SK-MEL-5 (cell line): Measurements from ENCODE around the gene ACKR4. TPM values are rescaled to one million over a fixed set of nuclear protein-coding genes. Genes with fewer than 3 reads are reported as not detected.
"Not testable (repeated sequence)": the region's sequence is repeated elsewhere in the genome, so short reads cannot be mapped to it uniquely, and the experiment has no call there.

Experiments
- DNase-seq: peaks from one replicate; pipeline ENCODE4 v3.0.0-alpha.2; 2016; ENCODE audit warnings: low read depth, low spot score
- in situ Hi-C: cut with HindIII; loops from 2 replicates; pipeline ENCODE4 v1.10.0; 2016; ENCODE audit warnings: low sequenced_read_pairs, high pct_unique_total_duplicates, low pct_unique_long_range_greater_than_20kb
- total RNA-seq: library from RNA; depleted of rRNA; stranded (reverse); fragments of >200 nt; shearing (Covaris generic); gene quantifications from 2 replicates; pipeline ENCODE4 v1.2.3, GENCODE V29; 2014; rRNA removed

The ACKR4 gene
- total RNA-seq, 1 experiment from 2014 or later, result not detected

GRCh38 chr3:132625613-132626012 is 28.5 kb downstream of the ACKR4 start:
- no peak for DNase-seq
- in situ Hi-C loops, result no loop called here

DNA sequence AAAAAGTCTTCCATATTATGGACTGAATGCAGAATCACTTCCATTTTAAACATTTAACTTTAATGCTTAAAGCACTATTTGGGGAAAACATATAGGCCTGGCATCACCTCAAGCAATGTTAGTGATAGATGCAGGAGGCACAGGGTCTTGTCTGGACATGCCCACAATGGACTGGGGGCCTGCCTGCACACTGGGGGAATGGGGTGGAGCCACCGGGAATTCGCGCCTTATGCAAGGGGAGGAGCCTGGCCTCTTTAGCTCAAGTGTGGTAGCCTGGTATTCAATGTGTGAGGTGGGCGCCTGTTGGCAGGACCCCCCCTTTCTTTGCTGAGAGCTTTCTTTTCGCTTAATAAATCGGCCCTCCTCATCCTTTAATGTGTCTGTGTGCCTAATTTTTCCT is 29.9 kb downstream of the ACKR4 start:
- no peak for DNase-seq
- in situ Hi-C loops, result no loop called here

DNA sequence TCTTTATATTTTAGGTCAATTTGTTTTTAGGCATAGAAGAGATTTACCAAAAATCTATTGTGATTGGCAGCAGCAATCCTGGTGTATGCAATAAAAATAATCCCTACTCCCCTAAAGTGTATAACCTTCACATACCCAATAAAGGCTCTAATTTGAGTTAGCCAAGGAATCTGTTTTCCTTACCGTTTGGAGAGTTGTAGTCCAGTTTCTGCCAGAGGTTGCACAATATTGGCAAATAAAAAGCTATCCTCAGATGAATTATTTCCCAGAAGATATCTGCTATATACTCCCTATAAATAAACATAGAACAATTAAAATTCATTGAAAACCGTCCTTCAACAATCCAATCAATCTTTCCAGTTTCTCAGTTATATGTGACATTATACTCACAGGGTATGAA is 31.1 kb downstream of the ACKR4 start:
- in situ Hi-C loops, result no loop called here
- DNase-seq, result no peak

DNA sequence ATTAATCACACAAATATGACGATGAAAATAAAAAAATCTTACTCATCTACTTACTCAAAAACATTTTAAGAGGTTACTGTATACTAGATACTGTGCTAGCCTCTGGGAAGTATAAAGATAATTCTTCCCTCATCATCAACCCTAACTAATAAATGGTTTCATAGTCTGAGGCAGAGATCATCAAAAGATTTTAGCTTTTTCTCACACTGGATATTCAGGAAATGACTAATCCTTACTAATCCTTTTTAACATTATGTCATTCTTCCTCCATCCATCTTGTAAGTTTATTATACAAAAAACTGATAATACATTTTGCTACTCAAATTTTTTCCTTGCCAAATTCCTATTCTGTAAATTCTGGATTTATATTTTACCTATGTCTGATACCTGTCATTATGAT is 32.9 kb downstream of the ACKR4 start:
- DNase-seq, result no peak
- in situ Hi-C loops, result no loop called here

DNA sequence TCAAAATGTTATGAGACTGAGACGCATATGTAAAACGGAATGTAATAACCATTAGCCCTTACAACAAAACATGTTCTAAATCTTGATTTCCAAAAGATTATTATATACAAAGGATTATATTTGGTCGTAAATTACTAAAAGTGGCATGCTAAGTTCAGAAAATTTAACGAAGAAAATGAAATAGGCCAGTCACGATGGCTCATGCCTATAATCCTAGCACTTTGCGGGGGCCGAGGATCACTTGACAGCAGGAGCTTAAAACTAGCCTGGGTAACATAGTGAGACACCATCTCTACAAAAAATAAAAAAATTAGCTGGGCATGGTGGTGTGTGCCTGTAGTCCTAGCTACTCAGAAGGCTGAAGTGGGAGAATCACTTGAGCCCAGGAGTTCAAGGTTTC is 33.5 kb downstream of the ACKR4 start:
- DNase-seq, result no peak
- in situ Hi-C loops, result no loop called here

- in situ Hi-C loops, result no loop called here
- DNase-seq, result no peak
These were observed 38.0 kb downstream of the ACKR4 start for GRCh38 chr3:132635052-132635451.

DNA sequence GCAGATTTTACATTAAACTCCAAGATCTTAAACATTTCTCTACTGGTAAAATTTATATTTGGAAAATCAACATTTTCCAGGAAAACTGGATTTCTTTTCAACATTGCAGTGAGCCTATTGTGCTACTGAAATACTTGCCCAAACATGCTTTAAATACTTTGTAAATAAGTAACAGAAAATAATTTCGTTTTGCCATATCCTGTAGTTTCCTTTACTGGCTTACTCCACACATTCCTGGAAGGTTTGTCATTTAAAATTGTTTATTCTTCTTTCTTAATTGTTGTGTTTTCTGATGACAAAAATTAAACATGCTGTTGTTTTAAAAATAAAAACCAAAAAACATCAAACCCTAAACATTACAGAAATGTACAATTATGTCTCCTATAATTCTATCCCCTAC is 40.5 kb downstream of the ACKR4 start:
- in situ Hi-C loops, result no loop called here

GRCh38 chr3:132638706-132639105 is 41.6 kb downstream of the ACKR4 start:
- DNase-seq, result no peak
- in situ Hi-C loops, result no loop called here

More for the DNA sequence above, 40.5 kb downstream of the ACKR4 start:
- no peak for DNase-seq

- DNase-seq, in situ Hi-C loops: not testable (repeated sequence)
These were observed 44.4 kb downstream of the ACKR4 start for GRCh38 chr3:132641427-132641826.

DNA sequence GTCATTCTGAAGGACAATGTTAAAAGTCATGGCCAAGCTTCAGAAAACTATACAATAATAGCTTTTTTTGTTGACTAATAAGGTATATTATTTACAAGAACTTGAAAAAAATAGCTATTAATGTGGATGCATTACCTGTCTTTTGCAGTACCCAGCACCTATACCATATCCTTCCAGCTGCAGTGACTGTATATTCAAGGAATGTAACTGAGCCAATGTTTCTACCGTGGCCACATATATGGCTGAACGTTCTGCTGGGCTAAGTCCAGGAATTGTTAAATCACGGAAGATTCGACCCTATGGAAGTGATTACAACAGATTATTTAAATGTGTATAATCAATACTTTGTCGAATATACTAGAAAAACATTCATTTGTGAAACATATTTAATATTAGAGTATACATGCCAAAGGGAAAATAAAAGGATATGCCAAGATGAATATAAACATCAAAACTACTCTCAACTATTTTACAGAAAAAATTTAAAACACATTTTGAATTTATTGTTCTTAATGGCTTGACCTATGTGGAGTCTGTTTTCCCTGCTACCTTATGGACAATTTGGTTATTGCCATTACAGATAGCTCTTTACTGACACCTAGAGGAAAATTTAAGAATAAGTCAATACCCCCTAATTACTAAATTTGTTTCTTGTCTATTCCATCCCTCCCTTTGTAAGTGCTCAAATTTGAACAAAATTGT is 44.9 kb downstream of the ACKR4 start:
- in situ Hi-C loops, result no loop called here
- DNase-seq, result peak; percentile 69

- DNase-seq, result no peak
- in situ Hi-C loops, result no loop called here
These were observed 45.4 kb downstream of the ACKR4 start for GRCh38 chr3:132642539-132642847.

DNA sequence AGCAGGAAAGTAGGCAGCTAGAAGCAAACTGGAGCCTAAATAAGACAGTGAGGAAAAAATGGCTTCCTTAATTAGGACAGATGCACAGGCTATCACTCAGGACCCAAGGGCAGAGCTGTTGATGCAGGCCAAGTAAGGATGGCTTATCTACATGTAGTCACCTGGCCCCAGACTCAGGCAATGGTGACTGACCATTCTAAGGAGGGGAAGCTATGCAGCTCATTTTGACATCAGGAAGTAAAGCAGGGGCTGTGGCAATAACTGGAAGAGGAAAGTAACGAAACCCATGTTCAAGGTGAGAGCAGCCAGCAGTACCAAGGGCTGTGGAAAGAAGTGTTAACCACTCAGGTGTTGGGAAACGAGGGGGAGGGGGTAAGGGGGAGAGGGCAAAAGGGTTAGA is 46.3 kb downstream of the ACKR4 start:
- in situ Hi-C loops, result no loop called here
- DNase-seq, result no peak

DNA sequence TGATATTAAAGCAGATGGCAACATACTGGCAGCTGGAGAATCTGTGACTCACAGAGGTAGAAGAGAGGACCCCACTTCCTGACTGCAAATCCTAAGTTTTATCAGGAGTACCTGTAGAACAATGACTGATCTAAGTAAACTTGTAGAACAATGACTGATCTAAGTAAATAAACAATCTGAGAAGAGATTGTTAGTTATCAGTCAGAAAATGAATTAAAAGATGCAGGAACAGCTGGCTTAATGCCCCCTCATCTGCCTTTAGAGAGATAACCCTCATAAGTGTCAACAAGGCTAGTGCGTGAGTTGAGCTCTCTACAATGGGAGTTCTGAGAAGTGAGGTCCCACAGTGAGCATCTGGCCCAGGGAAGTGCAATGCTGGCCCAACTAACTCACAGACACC is 48.0 kb downstream of the ACKR4 start:
- no peak for DNase-seq
- in situ Hi-C loops, result no loop called here

- no peak for DNase-seq
- in situ Hi-C loops, result no loop called here
These were observed 53.1 kb downstream of the ACKR4 start for GRCh38 chr3:132650153-132650552.

Other genes starting within 250 kb of the ACKR4 start
- 49.8 and 55.9 TPM in 2 replicates for gene DNAJC13, start 179.8 kb upstream of the ACKR4 start, total RNA-seq
- 14.6 and 16.9 TPM in 2 replicates for gene ACAD11, start 62.5 kb downstream of the ACKR4 start, total RNA-seq
- gene UBA5, start 63.1 kb downstream of the ACKR4 start, total RNA-seq, result 39.0 and 44.3 TPM in 2 replicates
- gene NPHP3, start 125.1 kb downstream of the ACKR4 start, total RNA-seq, result 25.5 and 30.2 TPM in 2 replicates